PC-3 (cell line): ENCODE results near the gene ANAPC7. TPM values are rescaled to one million over a fixed set of nuclear protein-coding genes. Genes with fewer than 3 reads are reported as not detected.

ENCODE experiments used
- ATAC-seq: fragments of 200-7000 bp; cut with Tn5 transposase; 2 replicates; pipeline ENCODE4 v1.9.1; 2020; ENCODE audit warnings: mild to moderate bottlenecking, moderate library complexity
- BruUV-seq: library from RNA; stranded (reverse); fragments of 400-500 nt; replicated peaks from 2 replicates; lab custom pipeline; 2021; lab: Mats Ljungman, UMichigan
- CTCF ChIA-PET: fragments of 300-600 bp; sonication (Branson Sonifier 250); formaldehyde crosslinking; loops from one replicate; lab custom pipeline; 2022; ENCODE audit warnings: antibody characterized with exemption; lab: Charles Lee
- POLR2A ChIA-PET: fragments of 300-600 bp; sonication (Branson Sonifier 250); formaldehyde crosslinking; loops from one replicate; lab custom pipeline; 2022; ENCODE audit warnings: antibody characterized with exemption; ENCODE audit not compliant: unreplicated experiment; lab: Charles Lee
- DNase-seq: peaks from one replicate; pipeline ENCODE4 v3.0.0-alpha.2; 2015
- H2AFZ ChIP-seq: fragments of 300-600 bp; sonication (generic); 2 replicates; pipeline ENCODE4 v1.6.0; 2016; ENCODE audit warnings: antibody characterized with exemption, low read length
- H3F3A ChIP-seq: fragments of 300-600 bp; sonication (generic); one replicate; pipeline ENCODE4 v1.6.0; 2017; ENCODE audit warnings: antibody characterized with exemption, low read length, control low read depth, mild to moderate bottlenecking; ENCODE audit not compliant: unreplicated experiment
- H3K27ac ChIP-seq: fragments of 300-600 bp; sonication (generic); 2 replicates; pipeline ENCODE4 v1.5.1; 2016; ENCODE audit warnings: mild to moderate bottlenecking, low read length
- H3K27me3 ChIP-seq: fragments of 300-600 bp; sonication (generic); 2 replicates; pipeline ENCODE4 v1.6.1; 2016; ENCODE audit warnings: low read length, mixed read lengths
- H3K36me3 ChIP-seq: fragments of 300-600 bp; sonication (generic); 2 replicates; pipeline ENCODE4 v1.6.1; 2016; ENCODE audit warnings: low read depth, mixed run types, low read length, mixed read lengths
- H3K4me1 ChIP-seq: fragments of 300-600 bp; sonication (generic); 2 replicates; pipeline ENCODE4 v1.5.1; 2016; ENCODE audit warnings: low read length; ENCODE audit not compliant: insufficient read depth
- H3K4me2 ChIP-seq: fragments of 300-600 bp; sonication (generic); 2 replicates; pipeline ENCODE4 v1.6.0; 2016; ENCODE audit warnings: low read length
- H3K4me3 ChIP-seq: fragments of 300-600 bp; sonication (generic); 2 replicates; pipeline ENCODE4 v1.5.1; 2016; ENCODE audit warnings: mild to moderate bottlenecking, low read length, mixed read lengths
- H3K79me2 ChIP-seq: fragments of 300-600 bp; sonication (generic); 2 replicates; pipeline ENCODE4 v1.6.1; 2017; ENCODE audit warnings: low read length, mixed read lengths
- H3K9ac ChIP-seq: fragments of 300-600 bp; sonication (generic); 2 replicates; pipeline ENCODE4 v1.6.0; 2016; ENCODE audit warnings: mild to moderate bottlenecking, low read length
- H3K9me2 ChIP-seq: fragments of 300-600 bp; sonication (generic); replicated peaks from 2 replicates; pipeline ENCODE4 v1.6.1; 2016; ENCODE audit warnings: mixed run types, low read length, mixed read lengths
- H3K9me3 ChIP-seq: fragments of 300-600 bp; sonication (generic); 2 replicates; pipeline ENCODE4 v1.6.1; 2016; ENCODE audit warnings: low read length, mixed read lengths
- H4K20me1 ChIP-seq: fragments of 300-600 bp; sonication (generic); 2 replicates; pipeline ENCODE4 v1.6.1; 2016; ENCODE audit warnings: low read length, mixed read lengths
- CTCF ChIP-seq: fragments of 300-600 bp; sonication (generic); conservative IDR thresholded peaks from 2 replicates; pipeline ENCODE4 v1.5.1; 2017; ENCODE audit warnings: antibody characterized with exemption, low read depth, mild to moderate bottlenecking, low read length
- EZH2 ChIP-seq: fragments of 300-600 bp; sonication (generic); IDR thresholded peaks from one replicate; pipeline ENCODE4 v1.6.1; 2017; ENCODE audit warnings: antibody characterized with exemption, mild to moderate bottlenecking, low read length; ENCODE audit not compliant: unreplicated experiment
- EZH2phosphoT487 ChIP-seq: fragments of 300-600 bp; sonication (generic); IDR thresholded peaks from 2 replicates; pipeline ENCODE4 v1.6.1; 2018; ENCODE audit warnings: mild to moderate bottlenecking, antibody characterized with exemption, low read length, borderline replicate concordance
- intact Hi-C: fragments of 100-400 bp; cut with micrococcal nuclease; formaldehyde crosslinking; loops from 2 replicates; pipeline ENCODE4 v1.9.0; 2023
- total RNA-seq: library from RNA; depleted of rRNA; stranded (reverse); fragments of >200 nt; gene quantifications from 2 replicates; pipeline ENCODE4 v1.2.3, GENCODE V29; 2014

Gene ANAPC7
- total RNA-seq, 1 experiment from 2014 or later = 80.5 TPM

GRCh38 chr12:110373425-110373824 is 30.1 kb downstream of the ANAPC7 start:
- intact Hi-C loops = no loop called here
- H4K20me1 ChIP-seq = no peaks in the 10 kb centered on the region
- ChIA-PET CTCF (no interaction called here), POLR2A (no interaction called here)
- no peak overlapping the region for H3K4me2 ChIP-seq
- H3K9me2 ChIP-seq = no peaks in the 10 kb centered on the region
- H3F3A ChIP-seq = no peaks in the 10 kb centered on the region
- no peaks in the 10 kb centered on the region for H3K27me3 ChIP-seq
- no peak for DNase-seq
- no peak overlapping the region for H3K27ac ChIP-seq
- no peak overlapping the region for H3K9ac ChIP-seq
- no peak overlapping the region for H2AFZ ChIP-seq
- TSS peak; percentile 2 for BruUV-seq
- H3K9me3 ChIP-seq = no peaks in the 10 kb centered on the region
- H3K4me3 ChIP-seq = no peak overlapping the region
- peaks cover 64% of the 10 kb centered on the region for H3K36me3 ChIP-seq
- no peak for ATAC-seq
- no peaks in the 10 kb centered on the region for H3K4me1 ChIP-seq
- TF ChIP-seq EZH2phosphoT487 = no peak
- no peak for TF ChIP-seq CTCF
- no peak for TF ChIP-seq EZH2
- no peaks in the 10 kb centered on the region for H3K79me2 ChIP-seq

- Histone ChIP-seq H3K4me2 (no peak overlapping the region), H3K9me2 (no peaks in the 10 kb centered on the region), H3K9ac (no peak overlapping the region), H2AFZ (no peak overlapping the region), H3K27ac (no peak overlapping the region), H4K20me1 (no peaks in the 10 kb centered on the region), H3K27me3 (no peaks in the 10 kb centered on the region), H3K4me3 (no peak overlapping the region), H3K79me2 (no peaks in the 10 kb centered on the region), H3K36me3 (peaks cover 61% of the 10 kb centered on the region), H3F3A (no peaks in the 10 kb centered on the region), H3K4me1 (no peaks in the 10 kb centered on the region), H3K9me3 (no peaks in the 10 kb centered on the region)
- ATAC-seq = no peak
- ChIA-PET POLR2A (no interaction called here), CTCF (no interaction called here)
- TF ChIP-seq EZH2 (no peak), EZH2phosphoT487 (no peak), CTCF (no peak)
- BruUV-seq = no TSS peak
- intact Hi-C loops = no loop called here
- no peak for DNase-seq
Measured at GRCh38 chr12:110373025-110373424, 30.5 kb downstream of the ANAPC7 start.

- BruUV-seq = no TSS peak
- Histone ChIP-seq H4K20me1 (no peaks in the 10 kb centered on the region), H2AFZ (no peak overlapping the region), H3K4me2 (no peak overlapping the region), H3K27ac (no peak overlapping the region), H3K27me3 (no peaks in the 10 kb centered on the region), H3K4me3 (no peak overlapping the region), H3K36me3 (peaks cover 53% of the 10 kb centered on the region), H3K9me3 (no peaks in the 10 kb centered on the region), H3F3A (no peaks in the 10 kb centered on the region), H3K4me1 (no peaks in the 10 kb centered on the region), H3K9ac (no peak overlapping the region), H3K79me2 (no peaks in the 10 kb centered on the region), H3K9me2 (no peaks in the 10 kb centered on the region)
- no peak for DNase-seq
- TF ChIP-seq CTCF = no peak
- TF ChIP-seq EZH2phosphoT487 = no peak
- TF ChIP-seq EZH2 = no peak
- CTCF ChIA-PET = no interaction called here
- ATAC-seq = no peak
- intact Hi-C loops = no loop called here
- POLR2A ChIA-PET = no interaction called here
Measured at GRCh38 chr12:110372056-110372425, 31.5 kb downstream of the ANAPC7 start.
